Large intestine (tissue), 3 donors: ENCODE measurements around the gene GSTA5. TPM values are rescaled to one million over a fixed set of nuclear protein-coding genes. Genes with fewer than 3 reads are reported as not detected.
A peak's percentile ranks its signal among the peaks of the same experiment; 100 is the strongest.
"Not testable (repeated sequence)": the region's sequence is repeated elsewhere in the genome, so short reads cannot be mapped to it uniquely, and the experiment has no call there.

ENCODE experiments used
- DNase-seq, 2 donors: peaks; one replicate each; pipeline versions ENCODE4 v3.0.0 to v3.0.0-alpha.2; 2013
- H3K27ac ChIP-seq: one replicate; pipeline ENCODE4 v1.5.1; 2013; ENCODE audit warnings: low read length
- H3K27me3 ChIP-seq: 2 replicates; pipeline ENCODE4 v1.6.1; 2013; ENCODE audit warnings: low read length; ENCODE audit not compliant: control insufficient read depth, insufficient read depth
- H3K36me3 ChIP-seq: 2 replicates; pipeline ENCODE4 v1.6.1; 2013; ENCODE audit warnings: low read length; ENCODE audit not compliant: control insufficient read depth, insufficient read depth
- H3K4me1 ChIP-seq: one replicate; pipeline ENCODE4 v1.6.1; 2013; ENCODE audit warnings: low read length; ENCODE audit not compliant: control insufficient read depth, insufficient read depth
- H3K4me3 ChIP-seq: one replicate; pipeline ENCODE4 v1.5.1; 2013; ENCODE audit warnings: low read length
- H3K9me3 ChIP-seq: one replicate; pipeline ENCODE4 v1.6.1; 2013; ENCODE audit warnings: mild to moderate bottlenecking, low read depth, low read length, moderate library complexity; ENCODE audit not compliant: control insufficient read depth
- WGBS: methylation state at CpG from one replicate; pipeline ENCODE4 v1.1.5; 2013; ENCODE audit warnings: low lambda C conversion rate; ENCODE audit not compliant: insufficient coverage; 5-methylcytosine and 5-hydroxymethylcytosine counted together
- polyA plus RNA-seq: library from polyadenylated mRNA; unstranded; fragments of 120-200 nt; gene quantifications from one replicate; pipeline ENCODE4 v1.2.1, GENCODE V29; 2013

GSTA5 gene
- polyA plus RNA-seq, 1 donor = not detected

GRCh38 chr6:52794366-52794765 is 46.2 kb downstream of the GSTA5 start:
- not testable (repeated sequence) for H3K4me3 ChIP-seq, H3K27ac ChIP-seq, H3K9me3 ChIP-seq, H3K4me1 ChIP-seq, DNase-seq, H3K27me3 ChIP-seq
- peaks cover 43% of the 10 kb centered on the region for H3K36me3 ChIP-seq
- WGBS = no CpG with 5 or more reads among the region's 2 CpGs

- peaks cover 8% of the 10 kb centered on the region for H3K9me3 ChIP-seq
- peak overlapping the region; percentile 28 for H3K27ac ChIP-seq
- H3K27me3 ChIP-seq = no peaks in the 10 kb centered on the region
- no CpG with 5 or more reads among the region's 1 CpG for WGBS
- peaks cover 32% of the 10 kb centered on the region for H3K36me3 ChIP-seq
- no peak overlapping the region for H3K4me3 ChIP-seq
- DNase-seq = no peak
- peaks cover 20% of the 10 kb centered on the region for H3K4me1 ChIP-seq
These were observed 49.8 kb downstream of the GSTA5 start for GRCh38 chr6:52790861-52791260.

DNA sequence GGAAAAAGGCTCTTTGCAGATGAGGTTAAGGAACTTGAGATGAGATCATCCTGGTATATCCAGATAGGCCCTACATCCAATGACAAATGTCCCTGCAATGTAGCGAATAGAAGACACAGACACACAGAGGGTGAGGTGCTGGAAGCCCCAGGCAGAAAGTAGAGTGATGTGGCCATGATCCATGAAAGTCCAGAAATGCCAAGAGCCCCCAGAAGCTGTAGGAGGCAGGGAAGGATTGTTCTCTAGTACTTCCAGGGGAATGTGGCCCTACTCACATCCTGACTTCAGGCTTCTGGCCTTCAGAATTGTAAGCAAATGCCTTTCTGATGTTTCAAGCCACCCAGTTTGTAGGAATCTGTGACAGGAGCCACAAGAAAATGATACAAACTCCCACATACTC is 51.0 kb downstream of the GSTA5 start:
- peak overlapping the region; percentile 28 for H3K27ac ChIP-seq
- DNase-seq, H3K9me3 ChIP-seq, H3K4me3 ChIP-seq, H3K27me3 ChIP-seq: not testable (repeated sequence)
- peaks cover 21% of the 10 kb centered on the region for H3K4me1 ChIP-seq
- WGBS = no CpG with 5 or more reads among the region's 1 CpG
- peaks cover 27% of the 10 kb centered on the region for H3K36me3 ChIP-seq

DNA sequence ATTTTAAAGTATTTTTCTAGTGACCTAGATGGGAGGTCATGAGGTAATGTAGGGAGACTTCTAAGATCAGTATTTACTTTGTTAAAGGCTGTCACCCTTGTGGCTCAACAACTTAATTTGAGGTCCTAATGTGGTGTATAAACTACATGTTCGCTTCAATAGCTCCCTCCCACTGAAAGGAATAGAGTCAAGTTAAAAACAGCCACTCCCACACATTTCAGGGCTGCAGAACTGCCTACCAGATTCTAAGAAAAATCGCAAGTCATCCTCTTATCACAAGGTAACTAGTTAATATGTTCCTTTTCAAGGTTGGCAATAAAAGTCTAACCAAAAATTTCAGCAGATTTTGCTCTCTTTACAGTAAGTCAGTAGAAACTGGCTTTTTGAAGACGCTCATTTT is 52.1 kb downstream of the GSTA5 start:
- Histone ChIP-seq H3K4me3 (no peak overlapping the region), H3K9me3 (peaks cover 8% of the 10 kb centered on the region), H3K27me3 (no peaks in the 10 kb centered on the region), H3K4me1 (peaks cover 21% of the 10 kb centered on the region), H3K36me3 (peaks cover 18% of the 10 kb centered on the region), H3K27ac (peak overlapping the region; percentile 69)
- no CpG with 5 or more reads among the region's 3 CpGs for whole genome bisulfite sequencing
- peak in 1 of 2 donors; percentile 59 for DNase-seq

GRCh38 chr6:52787917-52788316 is 52.7 kb downstream of the GSTA5 start:
- H3K36me3 ChIP-seq = peaks cover 12% of the 10 kb centered on the region
- WGBS = 8% methylated on average over 3 of the region's 3 CpGs
- H3K4me3 ChIP-seq = no peak overlapping the region
- H3K9me3 ChIP-seq = peaks cover 8% of the 10 kb centered on the region
- no peaks in the 10 kb centered on the region for H3K27me3 ChIP-seq
- H3K27ac ChIP-seq = peak overlapping the region; percentile 69
- DNase-seq = peak; percentile 27 to 68
- peaks cover 21% of the 10 kb centered on the region for H3K4me1 ChIP-seq

- no peak overlapping the region for H3K27ac ChIP-seq
- no CpG with 5 or more reads among the region's 24 CpGs for WGBS
- H3K4me3 ChIP-seq = no peak overlapping the region
- no peak for DNase-seq
- no peaks in the 10 kb centered on the region for H3K27me3 ChIP-seq
- H3K9me3 ChIP-seq = peaks cover 8% of the 10 kb centered on the region
- no peaks in the 10 kb centered on the region for H3K36me3 ChIP-seq
- peaks cover 21% of the 10 kb centered on the region for H3K4me1 ChIP-seq
These were observed 54.2 kb downstream of the GSTA5 start for GRCh38 chr6:52786249-52786956.

GRCh38 chr6:52782696-52783274 is 57.8 kb downstream of the GSTA5 start:
- H3K27me3 ChIP-seq, H3K4me3 ChIP-seq, DNase-seq, H3K9me3 ChIP-seq, H3K36me3 ChIP-seq: not testable (repeated sequence)
- H3K4me1 ChIP-seq = peaks cover 13% of the 10 kb centered on the region
- H3K27ac ChIP-seq = peak overlapping the region; percentile 5
- WGBS = no CpG with 5 or more reads among the region's 3 CpGs

GRCh38 chr6:52782209-52782608 is 58.4 kb downstream of the GSTA5 start:
- not testable (repeated sequence) for H3K27me3 ChIP-seq, DNase-seq, H3K4me3 ChIP-seq, H3K27ac ChIP-seq, H3K36me3 ChIP-seq, H3K9me3 ChIP-seq, H3K4me1 ChIP-seq

Other genes starting within 250 kb of the GSTA5 start
- 49.1 TPM for gene TMEM14A, start 169.7 kb downstream of the GSTA5 start, polyA plus RNA-seq
- gene GSTA2, start 77.3 kb downstream of the GSTA5 start, polyA plus RNA-seq = 24.0 TPM
- gene GSTA1, start 37.0 kb downstream of the GSTA5 start, polyA plus RNA-seq = 311 TPM
- gene GSTA3, start 68.9 kb upstream of the GSTA5 start, polyA plus RNA-seq = 0.12 TPM
- gene GSTA4, start 154.5 kb upstream of the GSTA5 start, polyA plus RNA-seq = 93.6 TPM
- gene CILK1, start 221.0 kb upstream of the GSTA5 start, polyA plus RNA-seq = 56.0 TPM
- gene FBXO9, start 224.6 kb upstream of the GSTA5 start, polyA plus RNA-seq = 175 TPM